K562 (cell line): ENCODE data around the gene LBHD2. TPM values are rescaled to one million over a fixed set of nuclear protein-coding genes. Genes with fewer than 3 reads are reported as not detected.

Source experiments
- JUND ChIP-seq, 2 experiments: IDR thresholded peaks; 2 replicates in 1 of 2; 3 replicates in 1 of 2; pipeline ENCODE4 v1.6.1; 2011; ENCODE audit warnings: borderline replicate concordance in 2 of 2, low read depth in 2 of 2, low read length in 2 of 2, improper control_type of control experiment in 1 of 2, missing biosample characterization in 1 of 2, missing genetic modification characterization in 1 of 2, missing genetic modification reagents in 1 of 2
- LCOR ChIP-seq: sonication (generic); formaldehyde crosslinking; IDR thresholded peaks from 2 replicates; pipeline ENCODE4 v1.8.0; 2022; ENCODE audit warnings: mild to moderate bottlenecking, missing genetic modification reagents
- RAD51 ChIP-seq: fragments of 450-650 bp; IDR thresholded peaks from 2 replicates; pipeline ENCODE4 v1.7.1; 2016; ENCODE audit warnings: low read depth, mild to moderate bottlenecking, borderline replicate concordance
- REST ChIP-seq, 2 experiments: fragments of 450-650 bp; formaldehyde crosslinking in 1 of 2; IDR thresholded peaks; 2 replicates each; pipeline versions ENCODE4 v1.4.0 to v1.6.1; 2014 to 2020; ENCODE audit warnings: mild to moderate bottlenecking in 2 of 2, borderline replicate concordance in 1 of 2, low read depth in 1 of 2
- ZNF280A ChIP-seq: fragments of 450-650 bp; IDR thresholded peaks from 2 replicates; pipeline ENCODE4 v1.6.1; 2018; ENCODE audit warnings: mild to moderate bottlenecking, low read depth; ENCODE audit not compliant: partially characterized antibody
- polyA plus RNA-seq, 8 experiments: library from polyadenylated mRNA; depleted of rRNA in 4 of 8; stranded (reverse) in 5 of 8; unstranded in 3 of 8; fragments of >200 nt; fragmentation: Nextera tagmentation in 2 of 8; fragmentation: Illumina TruSeq in 1 of 8; extraction: Ambion mirVana in 2 of 8; extraction: Trizol in 1 of 8; gene quantifications; 2 replicates each; pipeline versions ENCODE4 v1.2.1 to v1.2.3, GENCODE V29; 2011 to 2014; ENCODE audit warnings: inconsistent platforms in 1 of 8, missing spikeins in 1 of 8
- total RNA-seq, 7 experiments: library from RNA; depleted of rRNA in 6 of 7; stranded (reverse); fragments of >200 nt in 6 of 7; fragmentation: Illumina TruSeq in 2 of 7; extraction: Trizol in 2 of 7; gene quantifications; 2 replicates each; pipeline versions ENCODE4 v1.2.1 to v1.2.3, GENCODE V29; 2011 to 2021; ENCODE audit warnings: low replicate concordance in 1 of 7

Gene LBHD2
- total and polyA plus RNA-seq, 9 of the 15 experiments (the other 6 are each of a cell fraction or from before 2014, with no cell fraction given), result not detected

DNA sequence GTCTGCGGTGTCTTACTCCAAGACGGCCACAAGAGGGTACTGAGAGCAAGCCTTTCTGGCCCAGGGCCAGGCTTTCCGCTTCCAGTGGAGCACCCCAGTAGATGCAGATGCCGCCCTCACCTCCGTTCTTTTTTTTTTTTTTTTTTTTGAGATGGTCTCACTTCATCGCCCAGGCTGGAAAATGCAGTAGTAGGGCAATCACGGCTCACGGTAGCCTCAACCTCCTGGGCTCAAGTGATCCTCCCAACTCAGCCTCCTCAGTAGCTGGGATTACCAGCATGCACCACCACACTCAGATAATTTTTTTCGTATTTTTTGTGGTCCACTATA lies 5.6 kb upstream of the LBHD2 start (continued):
- TF ChIP-seq JUND (IDR thresholded peaks at IDR 0.05; ENCODE audit: borderline replicate concordance, low read depth, low read length), result 0 out of 2 replicates have a peak, but pooled peaks have one; percentile 5
- no peak for TF ChIP-seq JUND (tag; IDR thresholded peaks at IDR 0.05; ENCODE audit: borderline replicate concordance, low read depth, low read length)
- TF ChIP-seq REST (IDR thresholded peaks at IDR 0.05; ENCODE audit: borderline replicate concordance), result peak; percentile 62; the same call in 1 of the 2 replicates
- TF ChIP-seq REST (CRISPR knock-in tag; IDR thresholded peaks at IDR 0.05; ENCODE audit: low read depth), result no peak
- no peak for TF ChIP-seq LCOR (CRISPR knock-in tag)
- no peak for TF ChIP-seq RAD51
- TF ChIP-seq ZNF280A, result no peak
- TF ChIP-seq, all 486 proteins: peak for 9
